Measurements from ENCODE around the gene KCNE2. TPM values are rescaled to one million over a fixed set of nuclear protein-coding genes. Genes with fewer than 3 reads are reported as not detected.

Gene KCNE2
- total and polyA plus RNA-seq, 4 donors, result 0.57 TPM; not detected in 3

GRCh38 chr21:34354836-34355235 lies 9.0 kb upstream of the KCNE2 start:
- WGBS, result 84% methylated on average over 4 of the region's 4 CpGs
- no peak overlapping the region for H3K27ac ChIP-seq (ENCODE audit: low read depth in 1 of 2, low read length in 2 of 2)
- H3K27me3 ChIP-seq (ENCODE audit: control insufficient read depth in 4 of 4, insufficient read depth in 4 of 4, low read length in 3 of 4), result no peaks in the 10 kb centered on the region
- TF ChIP-seq, protein P1, sequence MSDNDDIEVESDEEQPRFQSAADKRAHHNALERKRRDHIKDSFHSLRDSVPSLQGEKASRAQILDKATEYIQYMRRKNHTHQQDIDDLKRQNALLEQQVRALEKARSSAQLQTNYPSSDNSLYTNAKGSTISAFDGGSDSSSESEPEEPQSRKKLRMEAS (IDR thresholded peaks at IDR 0.05), result no peak
- H3K9me3 ChIP-seq (ENCODE audit: control insufficient read depth in 4 of 4, low read length in 3 of 4), result no peaks in the 10 kb centered on the region
- H3K36me3 ChIP-seq (ENCODE audit: control insufficient read depth in 4 of 4, insufficient read depth in 3 of 4, low read depth in 1 of 4, low read length in 3 of 4), result no peaks in the 10 kb centered on the region
- H3K9ac ChIP-seq (ENCODE audit: low read depth in 1 of 2, low read length in 2 of 2), result no peak overlapping the region
- DNase-seq (ENCODE audit: low spot score), result no peak
- H3K4me1 ChIP-seq (ENCODE audit: control insufficient read depth in 4 of 4, insufficient read depth in 4 of 4, low read length in 3 of 4), result peaks cover 0 to 4% (median 1%) of the 10 kb centered on the region in 4 donors
- H3K4me3 ChIP-seq (ENCODE audit: low read depth in 1 of 3, low read length in 3 of 3), result no peak overlapping the region

- no peaks in the 10 kb centered on the region for H3K27me3 ChIP-seq (ENCODE audit: control insufficient read depth in 4 of 4, insufficient read depth in 4 of 4, low read length in 3 of 4)
- peaks cover 0 to 4% (median 1%) of the 10 kb centered on the region in 4 donors for H3K4me1 ChIP-seq (ENCODE audit: control insufficient read depth in 4 of 4, insufficient read depth in 4 of 4, low read length in 3 of 4)
- H3K27ac ChIP-seq (ENCODE audit: low read depth in 1 of 2, low read length in 2 of 2), result no peak overlapping the region
- 98% methylated on average over 5 of the region's 5 CpGs for WGBS
- no peaks in the 10 kb centered on the region for H3K9me3 ChIP-seq (ENCODE audit: control insufficient read depth in 4 of 4, low read length in 3 of 4)
- H3K4me3 ChIP-seq (ENCODE audit: low read depth in 1 of 3, low read length in 3 of 3), result no peak overlapping the region
- H3K36me3 ChIP-seq (ENCODE audit: control insufficient read depth in 4 of 4, insufficient read depth in 3 of 4, low read depth in 1 of 4, low read length in 3 of 4), result no peaks in the 10 kb centered on the region
- DNase-seq (ENCODE audit: low spot score), result no peak
- H3K9ac ChIP-seq (ENCODE audit: low read depth in 1 of 2, low read length in 2 of 2), result no peak overlapping the region
- TF ChIP-seq HNF4A (conservative IDR thresholded peaks at IDR 0.05), result no peak
- no peak for TF ChIP-seq ATF3 (IDR thresholded peaks at IDR 0.05)
- no peak for TF ChIP-seq NR2F2 (IDR thresholded peaks at IDR 0.05)
- no peak for TF ChIP-seq RAD21 (IDR thresholded peaks at IDR 0.05)
- TF ChIP-seq RXRA (IDR thresholded peaks at IDR 0.05), result no peak
Measured at GRCh38 chr21:34355570-34355969, 8.2 kb upstream of the KCNE2 start.

- TF ChIP-seq REST (IDR thresholded peaks at IDR 0.05), result no peak
- TF ChIP-seq, protein P1 (IDR thresholded peaks at IDR 0.05), result no peak
- TF ChIP-seq NR2F2 (IDR thresholded peaks at IDR 0.05), result no peak
- TF ChIP-seq, protein P2, sequence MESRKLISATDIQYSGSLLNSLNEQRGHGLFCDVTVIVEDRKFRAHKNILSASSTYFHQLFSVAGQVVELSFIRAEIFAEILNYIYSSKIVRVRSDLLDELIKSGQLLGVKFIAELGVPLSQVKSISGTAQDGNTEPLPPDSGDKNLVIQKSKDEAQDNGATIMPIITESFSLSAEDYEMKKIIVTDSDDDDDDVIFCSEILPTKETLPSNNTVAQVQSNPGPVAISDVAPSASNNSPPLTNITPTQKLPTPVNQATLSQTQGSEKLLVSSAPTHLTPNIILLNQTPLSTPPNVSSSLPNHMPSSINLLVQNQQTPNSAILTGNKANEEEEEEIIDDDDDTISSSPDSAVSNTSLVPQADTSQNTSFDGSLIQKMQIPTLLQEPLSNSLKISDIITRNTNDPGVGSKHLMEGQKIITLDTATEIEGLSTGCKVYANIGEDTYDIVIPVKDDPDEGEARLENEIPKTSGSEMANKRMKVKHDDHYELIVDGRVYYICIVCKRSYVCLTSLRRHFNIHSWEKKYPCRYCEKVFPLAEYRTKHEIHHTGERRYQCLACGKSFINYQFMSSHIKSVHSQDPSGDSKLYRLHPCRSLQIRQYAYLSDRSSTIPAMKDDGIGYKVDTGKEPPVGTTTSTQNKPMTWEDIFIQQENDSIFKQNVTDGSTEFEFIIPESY (IDR thresholded peaks at IDR 0.05), result no peak
- no peak for TF ChIP-seq HNF4A (conservative IDR thresholded peaks at IDR 0.05)
- no peak for TF ChIP-seq FOXA2 (IDR thresholded peaks at IDR 0.05)
- TF ChIP-seq RAD21 (IDR thresholded peaks at IDR 0.05), result no peak
- TF ChIP-seq TAF1 (conservative IDR thresholded peaks at IDR 0.05), result no peak
- TF ChIP-seq SP1 (IDR thresholded peaks at IDR 0.05), result no peak
- no peak for TF ChIP-seq RXRA (IDR thresholded peaks at IDR 0.05)
- no peak for TF ChIP-seq YY1 (IDR thresholded peaks at IDR 0.05)
- TF ChIP-seq JUND (IDR thresholded peaks at IDR 0.05), result no peak
- TF ChIP-seq GABPA (IDR thresholded peaks at IDR 0.05 in 1 of 2, conservative IDR thresholded peaks at IDR 0.05 in 1 of 2), result no peak
- TF ChIP-seq CTCF (IDR thresholded peaks at IDR 0.05; ENCODE audit: low read depth, low read length, missing input control), result no peak
- no peak for TF ChIP-seq EGR1 (IDR thresholded peaks at IDR 0.05; ENCODE audit: low read depth in 2 of 2)
- H3K4me1 ChIP-seq (ENCODE audit: control insufficient read depth in 4 of 4, insufficient read depth in 4 of 4, low read length in 3 of 4), result peaks cover 0 to 4% (median 0%) of the 10 kb centered on the region in 4 donors
- DNase-seq (ENCODE audit: low spot score), result no peak
- no peak overlapping the region for H3K9ac ChIP-seq (ENCODE audit: low read depth in 1 of 2, low read length in 2 of 2)
- H3K4me3 ChIP-seq (ENCODE audit: low read depth in 1 of 3, low read length in 3 of 3), result no peak overlapping the region
- no peaks in the 10 kb centered on the region for H3K27me3 ChIP-seq (ENCODE audit: control insufficient read depth in 4 of 4, insufficient read depth in 4 of 4, low read length in 3 of 4)
- WGBS, result 97% methylated on average over 2 of the region's 2 CpGs
- no peaks in the 10 kb centered on the region for H3K9me3 ChIP-seq (ENCODE audit: control insufficient read depth in 4 of 4, low read length in 3 of 4)
- H3K27ac ChIP-seq (ENCODE audit: low read depth in 1 of 2, low read length in 2 of 2), result no peak overlapping the region
- H3K36me3 ChIP-seq (ENCODE audit: control insufficient read depth in 4 of 4, insufficient read depth in 3 of 4, low read depth in 1 of 4, low read length in 3 of 4), result no peaks in the 10 kb centered on the region
Measured at GRCh38 chr21:34357889-34358288, 5.9 kb upstream of the KCNE2 start.
